ENCODE data around the gene TTR.

DNA sequence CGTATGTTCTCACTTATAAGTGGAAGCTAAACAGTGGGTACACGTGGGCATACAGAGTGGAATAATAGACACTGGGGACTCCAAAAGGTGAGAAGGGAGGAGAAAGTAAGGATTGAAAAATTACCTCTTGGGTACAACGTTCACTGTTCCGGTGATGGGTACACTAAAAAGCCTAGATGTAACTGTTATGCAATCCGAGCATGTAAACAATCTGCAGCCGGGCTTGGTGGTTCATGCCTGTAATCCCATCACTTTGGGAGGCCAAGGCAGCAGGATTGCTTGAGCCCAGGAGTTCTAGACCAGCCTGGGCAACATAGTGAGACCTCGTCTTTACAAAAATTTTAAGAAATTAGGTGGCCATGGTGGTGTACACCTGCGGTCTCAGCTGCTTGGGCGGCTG lies 33.1 kb upstream of the TTR start:
- TF ChIP-seq, protein P1, sequence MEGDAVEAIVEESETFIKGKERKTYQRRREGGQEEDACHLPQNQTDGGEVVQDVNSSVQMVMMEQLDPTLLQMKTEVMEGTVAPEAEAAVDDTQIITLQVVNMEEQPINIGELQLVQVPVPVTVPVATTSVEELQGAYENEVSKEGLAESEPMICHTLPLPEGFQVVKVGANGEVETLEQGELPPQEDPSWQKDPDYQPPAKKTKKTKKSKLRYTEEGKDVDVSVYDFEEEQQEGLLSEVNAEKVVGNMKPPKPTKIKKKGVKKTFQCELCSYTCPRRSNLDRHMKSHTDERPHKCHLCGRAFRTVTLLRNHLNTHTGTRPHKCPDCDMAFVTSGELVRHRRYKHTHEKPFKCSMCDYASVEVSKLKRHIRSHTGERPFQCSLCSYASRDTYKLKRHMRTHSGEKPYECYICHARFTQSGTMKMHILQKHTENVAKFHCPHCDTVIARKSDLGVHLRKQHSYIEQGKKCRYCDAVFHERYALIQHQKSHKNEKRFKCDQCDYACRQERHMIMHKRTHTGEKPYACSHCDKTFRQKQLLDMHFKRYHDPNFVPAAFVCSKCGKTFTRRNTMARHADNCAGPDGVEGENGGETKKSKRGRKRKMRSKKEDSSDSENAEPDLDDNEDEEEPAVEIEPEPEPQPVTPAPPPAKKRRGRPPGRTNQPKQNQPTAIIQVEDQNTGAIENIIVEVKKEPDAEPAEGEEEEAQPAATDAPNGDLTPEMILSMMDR (IDR thresholded peaks at IDR 0.05): no peak
- TF ChIP-seq EP300 (IDR thresholded peaks at IDR 0.05): no peak
